GOT3 (cell line): ENCODE data around the gene SNUPN.
A peak's percentile ranks its signal among the peaks of the same experiment; 100 is the strongest.
"Not testable (repeated sequence)": the region's sequence is repeated elsewhere in the genome, so short reads cannot be mapped to it uniquely, and the experiment has no call there.

Source experiments
- DNase-seq: peaks from one replicate; lab custom pipeline; 2025; ENCODE audit warnings: mixed read lengths; lab: John Stamatoyannopoulos, UW

SNUPN gene

DNA sequence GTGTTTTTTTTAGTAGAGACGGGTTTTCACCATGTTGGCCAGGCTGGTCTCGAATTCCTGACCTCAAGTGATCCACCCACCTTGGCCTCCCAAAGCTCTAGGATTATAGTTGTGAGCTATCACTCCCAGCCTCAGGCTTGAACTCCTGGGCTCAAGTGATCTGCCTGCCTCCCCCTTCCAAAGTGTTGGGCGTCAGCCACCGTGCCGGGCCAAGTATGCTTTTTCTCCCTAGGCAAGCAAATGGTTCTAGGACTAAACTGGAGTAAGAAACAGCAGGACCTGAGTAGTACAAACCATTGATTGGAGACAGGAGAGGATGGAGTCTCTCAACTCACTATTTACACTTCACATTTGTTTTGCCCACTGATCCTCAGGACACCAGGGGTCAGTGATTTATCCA lies 41.8 kb downstream of the SNUPN start:
- DNase-seq = no peak

GRCh38 chr15:75582943-75583342 lies 42.6 kb downstream of the SNUPN start:
- not testable (repeated sequence) for DNase-seq

- peak; percentile 47 for DNase-seq
These were observed 46.3 kb downstream of the SNUPN start, which contains the start of gene PTPN9 for GRCh38 chr15:75578948-75579920. PTPN9 (minus strand) TSS chr15:75579315; CDS start chr15:75578776, 539 bp downstream.

- no peak for DNase-seq
These were observed 47.2 kb downstream of the SNUPN start for GRCh38 chr15:75578173-75578947.

DNA sequence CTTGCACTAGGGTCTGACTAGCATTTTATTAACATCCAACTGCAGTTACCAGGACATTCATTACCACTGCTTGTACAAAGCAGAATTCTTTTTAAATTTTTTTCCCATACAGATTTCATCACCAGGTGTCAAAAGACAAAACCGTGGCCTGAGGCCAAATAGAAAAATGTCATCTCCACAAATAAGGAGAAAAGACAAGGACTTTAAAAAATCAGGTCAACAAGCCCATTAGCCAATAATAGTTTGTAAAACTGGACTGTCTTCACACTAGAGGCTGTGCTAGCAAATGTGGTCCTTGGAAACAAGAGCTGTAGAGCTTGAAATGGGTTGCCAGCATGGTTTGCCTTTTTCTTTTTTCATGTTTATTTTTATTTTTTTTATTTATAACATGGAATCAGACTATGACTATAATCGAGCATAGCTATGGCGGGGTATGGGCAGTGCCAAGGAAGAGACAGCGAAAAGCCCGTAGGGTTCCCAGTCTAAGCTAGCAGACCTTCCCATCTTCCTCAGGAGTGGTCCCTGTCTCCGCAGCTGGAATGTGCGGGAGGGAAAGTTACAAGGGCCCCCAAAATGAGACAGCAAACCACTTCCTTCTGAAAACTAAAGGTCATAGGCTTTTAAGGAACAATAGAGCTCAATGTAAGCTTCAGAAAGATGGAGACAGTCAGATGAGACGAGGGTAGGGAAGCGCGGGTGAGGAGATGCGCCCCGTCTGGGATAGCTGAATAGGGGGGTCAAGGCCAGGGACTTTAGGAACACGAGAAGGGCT lies 47.9 kb downstream of the SNUPN start:
- DNase-seq = no peak

DNA sequence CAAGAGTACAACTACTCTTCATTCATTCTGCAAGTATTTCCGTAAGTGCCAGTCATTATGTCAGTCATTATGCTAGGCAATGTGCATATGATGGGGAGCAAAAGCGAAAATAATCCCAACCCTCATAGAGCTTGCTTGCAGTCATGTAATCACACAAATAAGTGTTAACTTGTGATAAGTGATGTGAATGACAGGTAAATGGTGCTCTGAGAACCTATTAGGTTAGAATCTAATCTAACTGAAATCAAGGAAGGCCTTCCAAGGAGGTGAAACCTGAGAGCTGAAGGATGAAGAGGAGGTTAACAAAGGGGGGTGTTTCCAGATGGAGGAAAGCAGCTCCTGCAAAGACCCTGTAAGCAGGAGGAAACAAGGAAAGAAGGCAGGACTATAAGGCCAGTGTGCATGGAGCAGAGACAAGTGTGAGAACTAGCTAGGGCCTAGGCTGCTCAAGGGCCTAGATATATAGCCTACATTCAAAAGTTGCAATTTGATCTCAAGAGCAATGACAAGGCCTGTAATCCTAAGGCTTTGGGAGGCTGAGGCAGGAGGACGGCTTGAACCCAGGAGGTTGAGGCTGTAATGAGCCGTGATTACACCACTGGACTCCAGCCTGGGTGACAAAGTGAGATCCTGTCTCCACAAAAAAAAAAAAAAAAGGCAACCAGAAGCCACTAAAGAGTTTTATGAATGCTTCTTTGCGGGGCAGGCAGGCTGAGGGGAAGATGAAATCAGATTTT lies 51.7 kb downstream of the SNUPN start:
- DNase-seq = no peak

DNA sequence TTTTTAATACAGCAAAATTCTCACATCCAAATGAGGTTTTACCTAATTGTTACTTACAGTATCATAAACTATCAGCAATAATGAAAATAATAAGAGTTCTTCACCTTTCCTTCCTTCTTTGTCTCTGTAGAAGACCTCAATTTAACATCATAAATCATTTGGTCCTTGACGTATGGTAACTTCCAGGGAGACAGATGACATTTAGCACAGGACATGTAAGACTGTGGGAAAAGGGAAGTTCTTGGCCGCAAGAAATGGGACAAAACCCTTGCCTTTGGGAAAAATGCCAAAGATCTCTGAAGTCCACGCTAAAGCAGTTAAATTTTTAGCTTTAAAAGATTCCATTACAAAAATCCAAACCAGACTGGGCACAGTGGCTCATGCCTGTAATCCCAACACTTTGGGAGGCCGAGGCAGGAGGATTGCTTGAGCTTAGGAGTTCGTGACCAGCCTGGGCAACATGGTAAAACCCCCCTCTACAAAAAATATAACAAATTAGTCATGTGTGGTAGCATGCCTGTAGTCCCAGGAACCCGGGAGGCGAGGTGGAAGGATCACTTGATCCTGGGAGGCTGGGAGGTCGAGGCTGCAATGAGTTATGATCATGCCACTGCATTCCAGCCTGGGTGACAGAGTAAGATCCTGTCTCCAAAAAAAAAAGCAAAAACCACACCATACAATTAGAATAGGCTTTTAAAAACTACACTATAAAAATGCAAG lies 55.2 kb downstream of the SNUPN start:
- DNase-seq = no peak

- no peak for DNase-seq
These were observed 60.2 kb downstream of the SNUPN start for GRCh38 chr15:75565062-75565970.

- DNase-seq = no peak
These were observed 63.6 kb downstream of the SNUPN start for GRCh38 chr15:75561888-75562287.

DNA sequence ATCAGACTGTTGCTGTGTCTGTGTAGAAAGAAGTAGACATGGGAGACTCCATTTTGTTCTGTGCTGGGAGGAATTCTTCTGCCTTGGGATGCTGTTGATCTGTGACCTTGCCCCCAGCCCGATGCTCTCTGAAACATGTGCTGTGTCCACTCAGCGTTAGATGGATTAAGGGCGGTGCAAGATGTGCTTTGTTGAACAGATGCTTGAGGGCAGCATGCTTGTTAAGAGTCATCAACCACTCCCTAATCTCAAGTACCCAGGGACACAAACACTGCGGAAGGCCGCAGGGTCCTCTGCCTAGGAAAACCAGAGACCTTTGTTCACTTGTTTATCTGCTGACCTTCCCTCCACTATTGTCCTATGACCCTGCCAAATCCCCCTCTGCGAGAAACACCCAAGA lies 66.2 kb downstream of the SNUPN start:
- not testable (repeated sequence) for DNase-seq

DNA sequence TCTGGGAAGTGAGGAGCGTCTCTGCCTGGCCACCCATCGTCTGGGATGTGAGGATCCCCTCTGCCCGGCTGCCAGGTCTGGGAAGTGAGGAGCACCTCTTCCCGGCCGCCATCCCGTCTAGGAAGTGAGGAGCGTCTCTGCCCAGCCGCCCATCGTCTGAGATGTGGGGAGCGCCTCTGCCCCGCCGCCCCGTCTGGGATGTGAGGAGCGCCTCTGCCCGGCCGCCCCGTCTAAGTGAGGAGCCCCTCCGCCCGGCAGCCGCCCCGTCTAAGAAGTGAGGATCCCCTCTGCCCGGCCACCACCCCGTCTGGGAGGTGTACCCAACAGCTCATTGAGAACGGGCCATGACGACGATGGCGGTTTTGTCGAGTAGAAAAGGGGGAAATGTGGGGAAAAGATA lies 66.6 kb downstream of the SNUPN start:
- DNase-seq = not testable (repeated sequence)

DNA sequence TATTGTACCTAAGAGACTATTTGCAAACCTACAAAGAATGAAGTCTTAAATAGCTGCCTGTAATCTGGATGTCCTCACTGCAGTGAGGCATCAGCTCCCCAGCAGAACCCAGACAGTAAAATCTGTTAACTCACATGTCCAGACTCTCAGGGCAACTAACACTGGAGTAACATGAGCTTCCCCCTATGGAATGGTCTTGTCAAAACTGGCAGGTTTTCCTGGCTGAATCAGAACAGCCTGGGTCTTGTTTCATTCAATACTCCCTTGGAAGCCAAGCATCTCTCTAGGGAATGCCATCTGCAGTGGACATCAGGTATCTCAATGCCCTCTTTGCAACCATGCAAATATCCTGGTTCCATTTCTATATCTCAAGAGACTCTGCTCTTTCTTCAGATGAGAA lies 70.8 kb downstream of the SNUPN start:
- DNase-seq = no peak

DNA sequence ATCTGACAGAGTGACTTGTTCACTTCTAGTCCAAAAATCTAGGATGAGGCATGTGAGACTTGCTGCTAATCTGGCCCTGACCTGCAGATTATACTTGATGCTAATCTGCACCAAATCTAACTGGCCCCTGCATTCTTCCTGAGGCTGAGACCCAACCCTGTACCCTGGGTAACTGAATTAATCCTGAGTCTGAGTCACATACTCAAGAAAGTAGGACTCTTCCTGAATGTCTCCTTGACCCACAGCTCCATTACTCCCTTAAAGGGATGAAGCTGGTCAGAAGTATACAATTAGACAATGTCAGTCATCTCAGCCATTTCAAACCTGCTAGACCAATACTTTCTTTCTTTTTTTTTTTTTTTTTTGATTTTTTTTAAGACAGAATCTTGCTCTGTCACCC lies 71.9 kb downstream of the SNUPN start:
- DNase-seq = no peak

DNA sequence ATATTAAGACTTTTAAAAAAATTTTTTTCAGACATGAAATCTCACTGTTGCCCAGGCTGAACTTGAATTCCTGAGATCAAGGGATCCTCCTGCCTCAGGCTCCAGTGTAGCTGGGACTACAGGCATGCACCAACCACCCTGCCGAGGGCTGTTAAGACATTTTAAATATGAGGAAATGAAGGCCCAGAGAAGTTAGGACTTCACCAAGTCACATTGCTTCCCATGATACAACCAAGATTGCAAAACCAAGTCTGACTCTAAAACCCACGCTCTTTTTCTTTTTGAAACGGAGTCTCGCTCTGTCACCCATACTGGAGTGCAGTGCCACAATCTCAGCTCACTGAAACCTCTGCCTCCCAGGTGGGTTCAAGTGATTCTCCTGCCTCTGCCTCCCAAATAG lies 74.4 kb downstream of the SNUPN start:
- DNase-seq = no peak
